Liver (tissue), 3 donors: ENCODE results near the gene MRPL37.

Source experiments
- CTCF ChIP-seq: fragments of 150-350 bp; IDR thresholded peaks from 2 replicates; pipeline ENCODE4 v1.5.1; 2017; ENCODE audit warnings: improper control_type of control experiment, low read depth, low read length; ENCODE audit not compliant: missing input control
- GABPA ChIP-seq, 2 donors: IDR thresholded peaks in 1 of 2; conservative IDR thresholded peaks in 1 of 2; 2 replicates each; pipeline ENCODE4 v1.6.1; 2016; ENCODE audit warnings: antibody characterized with exemption in 2 of 2, mild to moderate bottlenecking in 1 of 2, moderate library complexity in 1 of 2
- HNF4G ChIP-seq: IDR thresholded peaks from 2 replicates; pipeline ENCODE4 v1.6.1; 2016; ENCODE audit warnings: antibody characterized with exemption
- JUND ChIP-seq, 2 donors: IDR thresholded peaks; 2 replicates each; pipeline ENCODE4 v1.6.1; 2016; ENCODE audit warnings: antibody characterized with exemption in 2 of 2
- MAX ChIP-seq: IDR thresholded peaks from 2 replicates; pipeline ENCODE4 v1.6.1; 2016; ENCODE audit warnings: antibody characterized with exemption
- RAD21 ChIP-seq, 2 donors: IDR thresholded peaks; 2 replicates each; pipeline ENCODE4 v1.6.1; 2016; ENCODE audit warnings: antibody characterized with exemption in 2 of 2, mild to moderate bottlenecking in 2 of 2
- REST ChIP-seq: IDR thresholded peaks from 2 replicates; pipeline ENCODE4 v1.6.1; 2016; ENCODE audit warnings: antibody characterized with exemption, mild to moderate bottlenecking
- RXRA ChIP-seq, 2 donors: IDR thresholded peaks; 2 replicates each; pipeline ENCODE4 v1.6.1; 2017 to 2018; ENCODE audit warnings: antibody characterized with exemption in 2 of 2, mild to moderate bottlenecking in 1 of 2
- SP1 ChIP-seq: IDR thresholded peaks from 2 replicates; pipeline ENCODE4 v1.6.1; 2018; ENCODE audit warnings: antibody characterized with exemption, mild to moderate bottlenecking
- TAF1 ChIP-seq: conservative IDR thresholded peaks from 2 replicates; pipeline ENCODE4 v1.6.1; 2016; ENCODE audit warnings: antibody characterized with exemption, mild to moderate bottlenecking
- YY1 ChIP-seq: IDR thresholded peaks from 2 replicates; pipeline ENCODE4 v1.6.1; 2016; ENCODE audit warnings: antibody characterized with exemption, mild to moderate bottlenecking
- ZBTB33 ChIP-seq: IDR thresholded peaks from 2 replicates; pipeline ENCODE4 v1.6.1; 2016; ENCODE audit warnings: antibody characterized with exemption
- donor health status: healthy.
- donor health status: healthy.

GRCh38 chr1:54237586-54237985, 37.6 kb downstream of the MRPL37 start:
- no peak for TF ChIP-seq CTCF
- TF ChIP-seq MAX = no peak
- TF ChIP-seq HNF4G = no peak
- no peak for TF ChIP-seq TAF1
- TF ChIP-seq YY1 = no peak
- no peak for TF ChIP-seq REST
- TF ChIP-seq RAD21 (IDR thresholded peaks at IDR 0.05) = no peak
- TF ChIP-seq SP1 = no peak
- TF ChIP-seq RXRA (IDR thresholded peaks at IDR 0.05) = no peak
- TF ChIP-seq JUND (IDR thresholded peaks at IDR 0.05) = no peak
- no peak for TF ChIP-seq ZBTB33
- TF ChIP-seq GABPA (IDR thresholded peaks at IDR 0.05 in 1 of 2, conservative IDR thresholded peaks at IDR 0.05 in 1 of 2) = no peak
